ENCODE results near the gene PEX11G.

PEX11G gene

DNA sequence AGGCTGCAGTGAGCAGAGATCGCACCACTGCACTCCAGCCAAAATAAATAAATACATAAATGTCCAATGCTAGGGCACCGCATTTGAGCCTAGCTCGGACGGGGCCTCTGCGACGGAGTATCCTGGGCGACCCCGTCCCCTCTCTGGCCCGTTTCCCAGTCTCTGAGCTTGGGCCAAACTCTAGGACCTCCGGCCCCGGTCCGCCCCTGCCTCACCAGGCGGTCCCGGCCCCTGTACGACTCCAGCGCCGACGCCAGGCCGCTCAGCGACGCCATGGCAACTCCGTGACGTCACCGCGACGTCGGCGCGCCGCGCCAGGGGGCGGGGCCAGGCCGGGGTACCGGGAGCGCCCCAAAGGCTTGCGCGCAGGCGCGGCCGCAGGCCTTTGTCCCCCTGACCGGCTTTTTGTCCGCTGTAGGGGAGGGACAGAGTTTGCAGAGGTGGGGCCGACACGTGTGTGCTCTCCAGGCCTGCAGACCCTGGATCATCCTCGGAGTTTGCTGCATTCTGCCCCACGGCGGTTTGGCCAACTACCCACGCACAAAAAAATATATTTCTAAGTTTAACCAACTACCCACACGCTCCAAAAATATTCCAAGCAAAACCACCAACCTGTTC is at the start of gene PEX11G:
Gene PEX11G, minus strand, starts transcription at position 300 of the 618 bp plus-strand sequence. Its CDS starts 25 bp downstream, at position 275.
- DNase-seq, result peak; percentile 76

DNA sequence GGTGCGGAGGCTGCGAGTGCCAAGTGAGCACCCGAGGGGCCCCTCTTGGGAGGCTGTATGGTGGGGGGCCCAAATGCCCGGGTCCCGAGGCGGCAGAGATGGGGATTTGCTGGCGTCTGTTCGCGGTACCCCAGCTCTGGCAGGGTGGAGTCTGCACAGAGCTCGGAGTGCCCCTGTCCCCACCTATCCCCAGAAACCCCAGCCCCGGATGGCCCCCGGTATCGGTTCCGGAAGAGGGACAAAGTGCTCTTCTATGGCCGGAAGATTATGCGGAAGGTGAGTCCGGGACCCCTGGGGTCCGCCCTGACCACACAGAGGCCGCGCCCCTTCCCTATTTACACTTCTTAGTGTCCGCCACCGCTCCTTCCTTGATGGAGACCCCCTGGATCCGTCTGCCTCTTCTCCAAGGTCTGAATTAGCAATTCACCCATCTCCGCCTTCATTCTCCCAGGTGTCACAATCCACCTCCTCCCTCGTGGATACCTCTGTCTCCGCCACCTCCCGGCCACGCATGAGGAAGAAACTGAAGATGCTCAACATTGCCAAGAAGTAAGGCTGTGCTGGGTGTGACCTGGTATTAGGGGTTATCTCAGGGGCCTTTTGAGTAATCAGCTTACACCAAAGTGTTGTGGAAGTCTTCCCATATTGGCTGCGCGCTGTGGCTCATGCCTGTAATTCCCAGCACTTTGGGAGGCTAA is 47.3 kb upstream of the PEX11G start:
- DNase-seq, result no peak

DNA sequence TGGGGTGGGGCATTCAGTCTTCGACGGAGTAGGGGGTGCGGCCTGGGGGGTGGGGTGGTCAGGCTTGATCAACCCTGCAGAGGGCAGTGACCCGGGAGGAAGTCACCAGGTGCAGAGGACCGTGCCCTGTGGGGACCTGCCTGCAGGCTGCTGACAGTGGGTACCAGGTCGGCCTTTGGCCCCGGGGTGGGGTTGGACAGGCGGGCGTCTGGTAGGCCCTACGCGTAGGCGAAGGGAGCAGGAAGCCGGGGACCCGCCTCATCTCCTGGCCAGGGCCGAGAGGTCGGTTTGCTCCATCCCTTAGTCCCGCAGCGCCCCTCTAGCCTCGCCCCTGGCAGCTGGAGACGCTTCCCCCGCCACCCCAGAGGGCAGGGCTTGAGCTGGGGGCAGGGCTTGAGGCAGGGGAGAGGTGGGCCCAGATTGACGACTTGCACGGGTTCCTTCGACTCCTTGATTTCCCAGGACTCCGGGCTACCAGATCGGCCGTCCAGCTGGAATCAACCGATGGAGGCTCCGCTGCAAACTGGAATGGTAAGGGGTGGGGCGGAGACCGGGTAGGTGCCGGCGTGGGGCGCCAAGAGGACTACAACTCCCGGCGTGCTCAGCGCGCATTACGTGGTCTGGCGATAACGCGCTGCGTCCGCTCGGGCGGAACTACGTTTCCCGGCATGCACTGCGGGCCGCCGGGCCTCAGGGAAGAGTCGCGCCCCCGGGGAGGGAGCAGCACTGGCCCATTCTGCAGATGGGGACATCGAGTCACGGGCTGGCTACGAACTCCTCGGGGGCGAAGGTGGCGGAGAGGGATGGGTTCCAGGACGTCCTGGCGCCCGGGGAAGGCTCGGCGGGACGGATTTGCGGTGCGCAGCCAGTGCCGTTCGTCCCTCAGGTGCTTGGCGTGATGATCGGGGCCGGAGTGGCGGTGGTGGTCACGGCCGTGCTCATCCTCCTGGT is 46.5 kb upstream of the PEX11G start, which contains the start of gene PNPLA6:
Gene PNPLA6, plus strand, starts transcription at position 671 of the 951 bp plus-strand sequence. Its CDS starts 72 bp downstream, at position 743.
- DNase-seq, result peak; percentile 92

DNA sequence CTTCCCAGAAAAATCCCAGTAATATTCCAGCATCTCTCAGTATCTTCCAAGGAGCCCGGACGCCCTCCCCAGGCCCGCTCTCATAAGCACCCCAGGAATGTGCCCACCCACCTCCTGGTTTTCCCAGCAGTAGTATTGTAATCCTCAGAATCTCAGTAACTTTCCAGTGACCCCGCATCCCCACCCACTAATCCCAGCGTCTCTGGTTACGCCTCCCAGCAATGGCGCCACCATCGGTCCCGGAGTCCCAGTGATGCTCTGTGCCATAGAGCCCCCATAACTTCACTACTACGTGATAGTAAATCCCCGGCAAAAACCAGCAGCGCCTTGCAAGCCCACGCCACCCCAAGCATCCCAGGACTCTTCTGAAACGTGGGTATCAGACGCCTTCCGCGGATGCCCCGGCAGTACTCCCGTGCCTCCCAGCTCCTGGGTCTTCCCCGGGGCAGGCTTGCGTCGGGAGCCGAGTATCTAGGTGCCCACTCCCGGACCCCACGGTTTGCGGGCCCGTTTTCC is 45.8 kb upstream of the PEX11G start:
- peak; percentile 83 for DNase-seq

DNA sequence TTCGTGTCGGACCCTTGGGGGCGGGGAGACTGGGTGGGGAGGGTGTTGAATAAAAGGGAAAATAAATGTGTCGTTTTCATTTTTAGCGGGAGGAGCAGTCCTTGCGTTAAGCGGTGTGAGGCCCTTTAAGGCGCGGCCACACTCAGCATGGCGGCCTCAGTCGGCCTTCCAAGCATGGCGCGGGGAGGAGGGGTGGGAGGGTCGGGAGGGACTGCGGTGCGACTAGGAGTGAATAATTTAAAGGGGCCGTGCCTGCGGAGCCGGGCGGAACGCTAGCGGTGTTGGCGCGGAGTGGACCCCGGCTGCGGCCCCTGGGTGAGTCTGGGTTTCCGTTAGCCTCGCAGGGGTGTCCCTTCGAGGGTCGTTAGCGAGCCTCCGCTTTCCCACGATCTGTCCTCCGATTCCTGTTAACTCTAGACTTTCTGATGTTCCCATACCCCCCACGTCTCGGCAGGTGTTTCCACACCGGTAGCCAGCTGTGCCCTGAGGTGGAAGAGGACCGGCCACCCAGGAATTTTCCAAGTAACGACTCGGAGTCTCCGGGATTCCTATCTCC is 45.2 kb upstream of the PEX11G start:
- DNase-seq, result peak; percentile 80

DNA sequence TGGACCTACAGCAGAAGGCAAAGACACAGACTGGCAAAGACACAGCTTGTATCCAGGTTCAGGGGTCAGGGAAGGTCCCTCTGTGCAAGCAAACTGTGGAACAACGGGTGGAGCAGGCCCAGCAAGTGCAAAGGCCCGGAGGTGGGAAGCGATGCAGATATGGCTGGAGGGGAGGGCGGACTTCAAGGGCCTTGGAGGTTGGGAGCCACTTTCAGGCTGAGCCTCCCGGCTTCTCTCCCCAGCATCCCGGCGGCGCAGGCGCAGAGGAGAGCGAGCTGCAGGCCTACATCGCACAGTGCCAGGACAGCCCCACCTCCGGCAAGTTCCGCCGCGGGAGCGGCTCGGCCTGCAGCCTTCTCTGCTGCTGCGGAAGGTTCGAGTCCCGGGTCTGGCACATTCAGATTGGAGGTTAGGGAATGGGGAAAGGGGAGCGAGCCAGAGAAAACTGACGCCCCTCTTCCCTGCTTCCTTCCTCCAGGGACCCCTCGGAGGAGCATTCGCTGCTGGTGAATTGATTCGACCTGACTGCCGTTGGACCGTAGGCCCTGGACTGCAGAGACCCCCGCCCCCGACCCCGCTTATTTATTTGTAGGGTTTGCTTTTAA is 44.5 kb upstream of the PEX11G start:
- DNase-seq, result peak; percentile 36

DNA sequence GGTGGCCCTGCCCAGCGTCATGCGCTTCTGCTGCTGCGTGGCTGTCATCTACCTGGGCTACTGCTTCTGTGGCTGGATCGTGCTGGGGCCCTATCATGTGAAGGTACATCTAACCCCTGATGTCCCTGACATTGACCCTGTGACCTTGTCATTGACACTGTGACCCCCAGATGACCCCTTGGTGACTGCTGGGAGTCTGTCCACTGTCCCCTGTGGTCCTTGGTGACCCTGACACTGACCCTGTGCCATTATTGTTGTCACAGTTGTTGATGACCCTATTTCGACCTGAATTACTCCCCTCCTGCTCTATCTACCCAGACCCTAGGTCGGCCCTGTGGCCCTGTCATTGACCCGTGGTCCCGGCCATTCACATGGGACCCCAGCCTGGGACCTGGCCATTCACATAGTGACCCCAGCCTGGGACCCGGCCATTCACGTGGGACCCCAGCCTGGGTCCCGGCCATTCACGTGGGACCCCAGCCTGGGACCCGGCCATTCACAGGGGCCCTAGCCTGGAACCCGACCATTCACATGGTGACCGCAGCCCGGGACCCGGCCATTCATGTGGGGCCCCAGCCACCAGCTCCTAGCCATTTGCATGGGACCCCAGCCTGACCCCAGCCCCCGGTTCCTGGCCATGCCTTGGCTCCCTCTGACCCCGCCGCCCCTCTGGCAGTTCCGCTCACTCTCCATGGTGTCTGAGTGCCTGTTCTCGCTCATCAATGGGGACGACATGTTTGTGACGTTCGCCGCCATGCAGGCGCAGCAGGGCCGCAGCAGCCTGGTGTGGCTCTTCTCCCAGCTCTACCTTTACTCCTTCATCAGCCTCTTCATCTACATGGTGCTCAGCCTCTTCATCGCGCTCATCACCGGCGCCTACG is 41.0 kb upstream of the PEX11G start:
- no peak for DNase-seq

DNA sequence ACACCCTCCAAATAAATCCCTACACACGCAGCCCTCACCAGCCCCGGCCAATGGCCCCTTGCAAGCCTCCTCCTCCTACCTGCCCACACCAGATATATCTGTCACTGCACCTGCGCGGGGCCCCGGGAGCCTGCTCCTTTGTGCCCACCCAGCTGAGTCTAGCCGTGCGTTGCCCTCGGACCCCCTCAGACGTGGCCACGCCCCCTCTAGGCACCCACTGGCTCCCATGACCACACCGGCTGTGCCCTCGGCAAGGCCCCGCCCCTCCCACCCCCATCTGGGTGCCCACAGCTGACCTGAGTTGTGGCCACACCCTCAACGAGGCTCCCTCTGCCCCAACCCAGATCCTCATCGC is 40.4 kb upstream of the PEX11G start:
- DNase-seq, result no peak

DNA sequence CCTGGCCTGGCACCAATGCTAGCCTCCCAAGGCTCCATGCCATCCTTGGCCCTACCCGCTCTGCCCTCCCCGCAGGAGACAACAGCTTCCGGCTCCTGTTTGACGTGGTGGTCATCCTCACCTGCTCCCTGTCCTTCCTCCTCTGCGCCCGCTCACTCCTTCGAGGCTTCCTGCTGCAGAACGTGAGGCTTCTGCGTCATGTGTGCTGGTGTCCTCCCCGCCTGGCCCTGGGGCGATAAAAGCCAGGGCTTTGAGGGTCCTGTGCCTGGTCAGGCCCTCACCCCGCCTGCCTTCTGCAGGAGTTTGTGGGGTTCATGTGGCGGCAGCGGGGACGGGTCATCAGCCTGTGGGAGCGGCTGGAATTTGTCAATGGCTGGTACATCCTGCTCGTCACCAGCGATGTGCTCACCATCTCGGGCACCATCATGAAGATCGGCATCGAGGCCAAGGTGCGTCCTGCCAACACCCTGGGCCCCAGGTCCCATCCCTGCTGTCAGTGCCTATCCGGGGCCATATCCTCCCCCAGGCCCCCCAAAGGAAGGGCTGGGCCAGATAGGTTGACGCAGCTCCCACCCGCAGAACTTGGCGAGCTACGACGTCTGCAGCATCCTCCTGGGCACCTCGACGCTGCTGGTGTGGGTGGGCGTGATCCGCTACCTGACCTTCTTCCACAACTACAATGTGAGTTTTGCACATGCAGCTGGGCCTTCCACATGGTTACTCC is 39.8 kb upstream of the PEX11G start:
- no peak for DNase-seq

DNA sequence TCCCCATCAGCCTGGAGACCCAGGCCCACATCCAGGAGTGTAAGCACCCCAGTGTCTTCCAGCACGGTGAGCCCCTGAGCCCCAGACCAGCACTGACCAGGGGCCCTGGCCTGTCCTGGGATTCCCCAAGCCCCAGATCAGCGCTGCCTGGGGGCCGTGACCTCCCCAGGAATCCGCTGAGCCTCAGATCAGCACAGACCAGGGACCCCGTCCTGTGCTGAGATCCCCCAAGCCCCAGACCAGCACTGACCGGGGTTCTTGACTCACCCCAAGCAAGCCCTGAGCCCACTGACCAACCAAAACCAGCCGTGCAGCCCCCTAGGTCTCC is 39.3 kb upstream of the PEX11G start:
- DNase-seq, result no peak

DNA sequence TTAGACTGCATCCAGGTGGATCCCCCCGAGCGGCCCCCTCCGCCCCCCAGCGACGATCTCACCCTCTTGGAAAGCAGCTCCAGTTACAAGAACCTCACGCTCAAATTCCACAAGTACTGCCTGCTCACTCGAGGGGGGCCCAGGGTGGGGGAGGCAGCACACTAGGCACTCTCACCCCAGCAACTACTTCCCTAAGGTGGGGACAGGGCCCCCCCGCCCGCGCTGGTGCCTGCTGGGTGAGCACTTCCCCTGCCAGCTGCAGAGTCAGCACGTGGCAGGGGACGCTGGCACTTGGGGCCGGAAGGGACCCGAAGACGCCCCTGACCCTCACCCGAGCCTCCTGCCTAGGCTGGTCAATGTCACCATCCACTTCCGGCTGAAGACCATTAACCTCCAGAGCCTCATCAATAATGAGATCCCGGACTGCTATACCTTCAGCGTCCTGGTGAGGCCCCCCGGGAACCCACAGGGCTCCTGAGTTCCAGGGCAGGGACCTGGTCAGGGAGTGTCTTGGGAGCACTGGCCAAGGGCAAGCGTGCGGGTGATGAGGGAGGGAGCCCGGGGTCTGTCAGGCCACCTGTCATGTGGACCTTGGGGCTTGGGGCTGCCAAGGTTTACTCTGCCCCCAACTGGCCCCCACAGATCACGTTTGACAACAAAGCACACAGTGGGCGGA is 38.8 kb upstream of the PEX11G start:
- no peak for DNase-seq

DNA sequence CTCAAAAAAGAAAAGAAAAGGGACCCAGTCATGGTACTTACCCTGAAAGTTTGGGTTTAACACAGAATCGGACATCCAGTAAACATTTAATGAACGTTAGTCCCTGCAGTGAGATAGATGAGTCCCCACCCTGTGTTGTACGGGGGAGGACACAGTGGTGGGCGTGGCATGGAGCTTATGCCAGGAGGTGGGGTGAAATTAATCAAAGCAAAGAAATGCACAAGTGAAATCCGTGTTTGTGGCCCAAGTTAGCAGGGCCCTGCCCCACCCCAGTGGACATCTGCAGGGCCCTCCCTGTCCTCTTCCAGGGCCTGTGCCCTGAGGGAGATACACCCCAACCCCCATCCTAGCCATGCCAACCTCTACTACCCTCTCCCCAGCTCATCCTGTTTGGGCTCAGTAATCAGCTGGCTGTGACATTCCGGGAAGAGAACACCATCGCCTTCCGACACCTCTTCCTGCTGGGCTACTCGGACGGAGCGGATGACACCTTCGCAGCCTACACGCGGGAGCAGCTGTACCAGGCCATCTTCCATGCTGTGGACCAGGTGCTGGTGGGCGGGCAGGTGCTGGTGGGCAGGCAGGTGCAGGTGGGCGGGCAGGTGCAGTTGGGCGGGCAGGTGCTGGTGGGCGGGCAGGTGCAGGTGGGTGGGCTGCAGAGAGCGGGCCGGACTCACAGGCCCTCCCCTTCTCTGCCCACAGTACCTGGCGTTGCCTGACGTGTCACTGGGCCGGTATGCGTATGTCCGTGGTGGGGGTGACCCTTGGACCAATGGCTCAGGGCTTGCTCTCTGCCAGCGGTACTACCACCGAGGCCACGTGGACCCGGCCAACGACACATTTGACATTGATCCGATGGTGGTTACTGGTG is 37.5 kb upstream of the PEX11G start:
- no peak for DNase-seq

DNA sequence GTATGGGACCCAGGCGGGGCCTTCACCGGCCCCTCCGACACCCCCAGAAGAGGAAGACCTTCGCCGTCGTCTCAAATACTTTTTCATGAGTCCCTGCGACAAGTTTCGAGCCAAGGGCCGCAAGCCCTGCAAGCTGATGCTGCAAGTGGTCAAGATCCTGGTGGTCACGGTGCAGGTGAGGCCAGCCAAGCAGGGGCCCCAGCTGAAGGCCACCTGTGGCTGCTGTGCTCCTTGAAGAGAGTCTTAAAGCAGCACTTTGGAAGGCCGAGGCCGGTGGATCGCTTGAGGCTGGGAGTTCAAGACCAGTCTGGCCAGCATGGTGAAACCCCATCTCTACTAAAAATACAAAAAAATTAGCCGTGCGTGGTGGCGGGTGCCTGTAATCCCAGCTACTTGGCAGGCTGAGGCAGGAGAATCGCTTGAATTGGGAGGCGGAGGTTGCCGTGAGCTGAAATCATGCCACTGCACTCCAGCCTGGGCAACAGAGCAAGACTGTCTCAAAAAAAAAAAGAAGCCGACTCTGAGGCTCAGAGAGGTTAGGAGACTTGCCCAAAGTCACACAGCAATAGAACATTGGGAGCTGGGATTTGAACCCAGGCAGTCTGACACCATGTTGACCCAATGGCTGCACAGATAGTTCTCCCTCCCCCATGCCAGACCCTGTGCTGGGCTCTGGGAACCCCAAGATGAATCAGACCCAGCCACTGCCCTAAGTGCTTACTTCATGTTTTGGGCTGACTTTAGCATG is 36.3 kb upstream of the PEX11G start:
- no peak for DNase-seq

DNA sequence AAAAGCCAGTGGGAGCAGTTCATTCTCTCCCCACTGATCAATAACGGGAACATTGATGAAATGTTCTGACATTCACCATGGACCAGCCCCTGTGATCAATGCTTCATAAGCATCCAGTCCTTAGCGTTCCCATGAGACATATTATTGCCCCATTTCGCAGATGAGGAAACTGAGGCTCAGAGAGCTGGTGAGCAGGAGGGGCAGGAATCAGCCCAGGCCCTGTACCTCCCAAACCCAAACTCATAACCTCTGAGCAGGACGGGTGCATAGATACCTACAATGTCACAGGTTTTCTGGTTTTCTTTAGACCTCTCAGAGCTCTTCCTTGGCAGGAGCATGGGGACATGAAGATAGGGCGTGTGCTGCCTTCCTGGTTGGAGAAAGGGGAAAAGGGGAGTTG is 35.7 kb upstream of the PEX11G start:
- no peak for DNase-seq

DNA sequence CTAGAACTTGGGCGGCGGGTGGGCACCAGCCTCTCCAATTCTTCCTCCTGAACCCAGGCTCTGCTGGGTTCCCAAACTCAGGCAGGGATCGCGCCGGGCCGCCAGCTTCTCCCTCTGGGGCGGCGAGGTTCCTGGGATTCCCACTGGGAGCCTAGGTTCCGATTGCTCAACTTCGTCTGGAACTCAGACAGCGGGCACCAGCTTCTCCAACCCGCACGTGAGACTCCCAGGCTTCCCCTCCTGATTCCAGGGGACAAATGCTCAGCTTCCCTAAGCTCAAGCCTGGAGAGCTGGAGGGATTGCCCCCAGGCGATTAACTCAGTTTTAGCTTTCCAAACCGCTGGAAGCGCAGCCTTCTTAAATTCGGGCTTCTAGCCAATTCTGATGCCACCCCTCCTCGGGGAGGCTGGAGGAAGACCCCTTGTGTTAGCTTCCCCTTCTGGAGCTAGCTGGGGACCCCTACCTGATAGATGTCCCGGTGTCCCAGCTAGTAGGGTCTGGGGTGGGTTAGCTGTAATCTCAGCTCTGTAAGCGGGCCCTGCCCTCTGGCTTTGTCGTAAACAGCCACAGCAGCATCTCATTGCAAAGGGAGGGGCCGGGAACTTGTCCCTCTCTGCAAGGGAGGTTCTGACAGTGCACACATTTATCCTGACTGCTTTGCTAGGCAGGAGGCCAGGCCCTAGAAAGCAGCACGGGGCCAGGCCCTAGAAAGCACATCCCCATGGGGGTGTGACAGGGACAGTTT is 34.3 kb upstream of the PEX11G start:
- DNase-seq, result no peak

DNA sequence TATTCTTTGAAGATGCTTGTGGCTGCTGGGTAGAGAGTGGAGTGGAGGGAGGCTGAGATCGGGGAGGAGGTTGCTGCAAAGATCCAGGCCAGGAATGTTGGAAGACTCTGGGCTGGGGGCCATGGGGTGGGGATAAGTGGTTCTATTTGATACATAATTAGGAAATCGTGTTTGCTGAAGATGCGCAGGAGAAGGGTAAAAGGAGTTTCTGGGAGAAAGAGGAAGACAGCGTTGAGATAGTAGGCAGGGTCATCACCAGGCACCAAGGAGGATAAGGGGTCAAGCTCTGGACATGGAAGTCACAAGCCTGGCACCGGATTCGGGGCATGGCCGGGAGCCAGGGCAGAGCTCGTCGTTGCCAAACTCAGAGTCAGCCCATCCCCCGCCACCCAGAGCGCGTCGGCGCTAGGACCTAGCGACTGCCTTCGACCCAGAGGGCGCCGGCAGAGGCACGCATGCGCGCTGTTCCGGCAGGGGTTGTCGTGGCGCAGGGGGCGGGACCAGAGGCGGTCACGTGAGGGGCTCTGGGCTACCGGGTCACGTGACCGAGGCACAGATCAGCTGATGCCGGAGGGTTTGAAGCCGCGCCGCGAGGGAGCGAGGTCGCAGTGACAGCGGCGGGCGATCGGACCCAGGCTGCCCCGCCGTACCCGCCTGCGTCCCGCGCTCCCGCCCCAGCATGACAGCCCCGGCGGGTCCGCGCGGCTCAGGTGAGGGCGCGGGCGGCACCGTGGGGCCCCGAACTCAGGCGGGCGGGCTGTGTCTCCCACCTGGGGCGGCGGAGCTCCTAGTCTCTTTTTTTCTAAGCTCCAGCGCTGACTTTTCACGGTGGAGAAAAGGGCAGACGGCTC is 33.5 kb upstream of the PEX11G start, which contains the start of gene MCOLN1:
Gene MCOLN1, plus strand, starts transcription at position 553 of the 851 bp plus-strand sequence. Its CDS starts 127 bp downstream, at position 680.
- peak; percentile 91 for DNase-seq
